Ishikawa (cell line): Measurements from ENCODE around the gene COX19.

ENCODE experiments used
- CEBPB ChIP-seq: IDR thresholded peaks from 2 replicates; pipeline ENCODE4 v1.6.1; 2012
- CREB1 ChIP-seq: IDR thresholded peaks from 2 replicates; pipeline ENCODE4 v1.6.1; 2012; ENCODE audit warnings: low read depth
- EGR1 ChIP-seq: IDR thresholded peaks from 2 replicates; pipeline ENCODE4 v1.6.1; 2012
- EP300 ChIP-seq: IDR thresholded peaks from 2 replicates; pipeline ENCODE4 v1.6.1; 2012; ENCODE audit warnings: borderline replicate concordance
- FOXM1 ChIP-seq: IDR thresholded peaks from 2 replicates; pipeline ENCODE4 v1.6.1; 2012; ENCODE audit warnings: low read depth, borderline replicate concordance
- NFIC ChIP-seq: IDR thresholded peaks from 2 replicates; pipeline ENCODE4 v1.6.1; 2012
- RAD21 ChIP-seq: IDR thresholded peaks from 2 replicates; pipeline ENCODE4 v1.6.1; 2012; ENCODE audit warnings: low read depth
- TAF1 ChIP-seq: IDR thresholded peaks from 2 replicates; pipeline ENCODE4 v1.6.1; 2012; ENCODE audit warnings: low read depth, mild to moderate bottlenecking
- TCF12 ChIP-seq: IDR thresholded peaks from 2 replicates; pipeline ENCODE4 v1.6.1; 2012; ENCODE audit warnings: low read depth
- TEAD4 ChIP-seq: IDR thresholded peaks from 2 replicates; pipeline ENCODE4 v1.6.1; 2012
- USF1 ChIP-seq: IDR thresholded peaks from 2 replicates; pipeline ENCODE4 v1.6.1; 2012
- YY1 ChIP-seq: IDR thresholded peaks from 2 replicates; pipeline ENCODE4 v1.6.1; 2012; ENCODE audit warnings: low read depth
- ZBTB7A ChIP-seq: IDR thresholded peaks from 2 replicates; pipeline ENCODE4 v1.6.1; 2012; ENCODE audit warnings: low read depth
- TF ChIP-seq, protein P1 (sequence below): IDR thresholded peaks from 2 replicates; pipeline ENCODE4 v1.6.1; 2012
- TF ChIP-seq, protein P2 (sequence below): IDR thresholded peaks from 2 replicates; pipeline ENCODE4 v1.6.1; 2012; ENCODE audit warnings: low read depth, mild to moderate bottlenecking

The COX19 gene

GRCh38 chr7:992709-993607 lies 17.6 kb upstream of the COX19 start:
- TF ChIP-seq USF1 (peak; percentile 11; the same call in 1 of the 2 replicates), RAD21 (peak; percentile 98), TCF12 (peak; percentile 30; the same call in 1 of the 2 replicates), ZBTB7A (no peak), YY1 (no peak)
- TF ChIP-seq, protein P1, sequence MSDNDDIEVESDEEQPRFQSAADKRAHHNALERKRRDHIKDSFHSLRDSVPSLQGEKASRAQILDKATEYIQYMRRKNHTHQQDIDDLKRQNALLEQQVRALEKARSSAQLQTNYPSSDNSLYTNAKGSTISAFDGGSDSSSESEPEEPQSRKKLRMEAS, result peak; percentile 68

DNA sequence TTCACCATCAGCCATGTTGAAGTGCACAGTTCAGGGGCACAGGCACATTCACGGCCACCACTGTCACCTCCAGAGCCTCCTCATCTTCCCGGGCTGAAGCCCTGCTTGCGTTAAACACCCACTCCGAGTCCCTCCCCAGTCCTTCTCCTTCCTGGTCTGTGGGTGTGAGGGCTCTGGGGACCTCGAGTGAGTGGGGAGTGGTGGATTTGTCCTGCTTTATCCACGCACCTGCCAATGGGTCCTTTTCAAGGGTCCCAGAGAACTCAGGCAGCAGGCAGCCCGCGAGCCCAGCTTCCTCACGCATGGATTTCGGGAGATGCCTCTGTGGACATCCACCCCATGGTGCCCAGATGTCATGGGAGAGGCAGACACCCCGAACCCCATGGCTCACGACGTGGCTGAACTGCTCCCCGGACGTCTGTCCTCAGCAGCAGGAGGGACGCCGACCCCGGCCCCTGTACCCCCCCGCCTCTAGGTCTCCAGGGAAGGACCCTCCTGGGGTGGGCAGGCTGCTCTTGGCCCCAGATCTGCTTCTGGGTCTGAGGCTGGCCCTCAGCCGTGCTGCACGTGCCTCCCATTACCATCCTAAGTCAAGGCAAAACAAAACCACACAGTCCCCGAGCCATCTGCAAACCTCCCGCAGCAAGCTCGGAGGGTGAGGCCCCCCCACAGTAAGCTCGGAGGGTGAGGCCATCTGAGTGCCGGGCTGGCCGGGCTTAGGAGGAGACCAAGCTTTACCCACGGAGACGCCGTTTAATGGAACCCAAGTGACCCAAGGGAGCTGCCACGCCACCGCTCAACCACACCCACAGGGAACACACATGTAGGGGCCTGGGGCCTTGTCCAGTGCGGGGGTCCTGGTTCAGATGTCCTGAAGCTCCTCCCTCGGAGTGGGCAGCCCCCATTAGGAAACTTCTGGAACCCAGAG lies 16.6 kb upstream of the COX19 start:
- no peak for TF ChIP-seq ZBTB7A
- TF ChIP-seq, protein P2, sequence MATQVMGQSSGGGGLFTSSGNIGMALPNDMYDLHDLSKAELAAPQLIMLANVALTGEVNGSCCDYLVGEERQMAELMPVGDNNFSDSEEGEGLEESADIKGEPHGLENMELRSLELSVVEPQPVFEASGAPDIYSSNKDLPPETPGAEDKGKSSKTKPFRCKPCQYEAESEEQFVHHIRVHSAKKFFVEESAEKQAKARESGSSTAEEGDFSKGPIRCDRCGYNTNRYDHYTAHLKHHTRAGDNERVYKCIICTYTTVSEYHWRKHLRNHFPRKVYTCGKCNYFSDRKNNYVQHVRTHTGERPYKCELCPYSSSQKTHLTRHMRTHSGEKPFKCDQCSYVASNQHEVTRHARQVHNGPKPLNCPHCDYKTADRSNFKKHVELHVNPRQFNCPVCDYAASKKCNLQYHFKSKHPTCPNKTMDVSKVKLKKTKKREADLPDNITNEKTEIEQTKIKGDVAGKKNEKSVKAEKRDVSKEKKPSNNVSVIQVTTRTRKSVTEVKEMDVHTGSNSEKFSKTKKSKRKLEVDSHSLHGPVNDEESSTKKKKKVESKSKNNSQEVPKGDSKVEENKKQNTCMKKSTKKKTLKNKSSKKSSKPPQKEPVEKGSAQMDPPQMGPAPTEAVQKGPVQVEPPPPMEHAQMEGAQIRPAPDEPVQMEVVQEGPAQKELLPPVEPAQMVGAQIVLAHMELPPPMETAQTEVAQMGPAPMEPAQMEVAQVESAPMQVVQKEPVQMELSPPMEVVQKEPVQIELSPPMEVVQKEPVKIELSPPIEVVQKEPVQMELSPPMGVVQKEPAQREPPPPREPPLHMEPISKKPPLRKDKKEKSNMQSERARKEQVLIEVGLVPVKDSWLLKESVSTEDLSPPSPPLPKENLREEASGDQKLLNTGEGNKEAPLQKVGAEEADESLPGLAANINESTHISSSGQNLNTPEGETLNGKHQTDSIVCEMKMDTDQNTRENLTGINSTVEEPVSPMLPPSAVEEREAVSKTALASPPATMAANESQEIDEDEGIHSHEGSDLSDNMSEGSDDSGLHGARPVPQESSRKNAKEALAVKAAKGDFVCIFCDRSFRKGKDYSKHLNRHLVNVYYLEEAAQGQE, result no peak
- TF ChIP-seq TAF1, result no peak
- TF ChIP-seq NFIC, result no peak
- TF ChIP-seq EP300, result no peak
- TF ChIP-seq EGR1, result no peak
- TF ChIP-seq CEBPB, result no peak
- no peak for TF ChIP-seq TCF12

DNA sequence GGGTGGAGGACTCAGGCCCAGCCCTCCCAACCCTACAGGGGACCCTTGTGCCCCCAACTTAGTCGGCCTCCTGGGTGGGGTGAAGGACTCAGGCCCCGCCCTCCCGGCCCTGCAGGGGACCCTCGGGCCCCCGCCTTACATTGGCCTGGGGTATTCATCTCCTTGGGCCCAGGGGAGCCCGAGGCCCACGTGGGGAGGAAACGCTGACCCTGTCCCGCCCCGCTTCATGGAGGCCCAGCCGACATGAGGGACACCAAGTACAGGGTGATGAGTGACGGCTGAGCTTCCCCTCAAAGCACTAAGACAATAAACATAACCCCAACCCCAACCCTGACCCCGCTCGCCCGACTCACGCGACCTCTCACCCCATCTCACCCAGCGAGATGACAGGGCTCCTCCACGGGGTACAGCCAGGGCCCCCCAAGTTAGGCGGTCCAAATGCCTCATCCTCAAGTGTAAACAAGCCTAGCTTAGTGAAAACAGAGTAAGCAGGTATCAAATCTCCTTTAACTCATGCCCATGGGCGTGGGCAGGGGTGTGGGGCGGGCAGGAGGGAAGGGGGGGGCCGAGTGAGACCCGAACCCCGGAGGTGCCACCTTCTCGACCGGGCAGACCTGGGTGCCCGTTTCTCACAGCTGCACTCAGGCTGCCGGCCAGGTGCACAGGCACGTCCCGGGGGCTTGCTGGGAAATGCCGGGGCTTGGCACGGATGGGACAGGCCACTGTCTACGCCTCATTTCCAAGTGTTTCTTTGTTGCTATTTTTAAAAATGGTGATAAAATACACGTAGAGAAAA lies 15.8 kb upstream of the COX19 start:
- TF ChIP-seq EGR1 (no peak), CEBPB (no peak), EP300 (no peak)

DNA sequence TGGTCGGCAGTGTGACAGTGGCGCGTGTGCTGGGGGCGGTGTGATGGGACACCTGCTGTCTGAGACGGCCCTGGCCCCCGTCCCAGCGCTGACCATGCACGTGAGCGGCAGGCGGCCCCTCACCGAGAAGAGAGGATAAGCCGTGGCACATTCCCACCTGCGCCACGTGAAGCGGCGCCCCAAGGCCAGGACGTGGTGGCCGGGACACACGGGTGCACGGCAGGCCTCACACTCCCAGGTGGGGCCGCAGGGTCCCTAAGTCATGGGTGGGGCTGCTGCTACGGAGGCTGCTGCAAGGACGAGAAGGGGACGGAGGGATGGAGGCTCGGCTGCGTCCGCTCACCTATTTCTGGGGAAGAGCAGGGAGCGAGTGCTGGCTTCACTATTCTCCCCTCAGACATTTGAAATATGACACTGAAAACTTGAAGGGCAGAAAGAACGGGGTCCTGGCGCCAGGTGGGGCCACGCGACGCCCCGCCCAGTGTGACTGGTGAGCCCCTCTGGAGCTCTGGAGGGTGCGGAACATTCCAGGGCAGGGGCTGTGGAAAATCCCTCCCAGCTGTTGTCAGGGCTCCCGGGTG lies 15.1 kb upstream of the COX19 start:
- TF ChIP-seq, protein P1, result no peak
- no peak for TF ChIP-seq EGR1
- TF ChIP-seq TAF1, result no peak
- no peak for TF ChIP-seq TCF12
- no peak for TF ChIP-seq YY1
- TF ChIP-seq EP300, result no peak
- TF ChIP-seq FOXM1, result no peak
- TF ChIP-seq, protein P2, result no peak
- TF ChIP-seq TEAD4, result no peak
- no peak for TF ChIP-seq USF1
- no peak for TF ChIP-seq RAD21
- TF ChIP-seq CREB1, result no peak
- TF ChIP-seq NFIC, result no peak
- no peak for TF ChIP-seq CEBPB
- TF ChIP-seq ZBTB7A, result no peak
